ENCODE data around the gene FSTL4. TPM values are rescaled to one million over a fixed set of nuclear protein-coding genes. Genes with fewer than 3 reads are reported as not detected.

The FSTL4 gene
- under 1 TPM in 1 of 4 donors, not detected in 3; 0.27 TPM for total RNA-seq

- intact Hi-C loops (cut with DNase I; ENCODE audit: low total_unique reads) (no loop called here), in situ Hi-C loops (cut with MboI; ENCODE audit: low pct_ligation_motif_present in 1 of 4, low pct_unique_long_range_greater_than_20kb in 1 of 4, low sequenced_read_pairs in 3 of 4) (no loop called here)
Observed at GRCh38 chr5:133612249-133612860, at the start of gene FSTL4. Gene FSTL4 (minus strand): TSS chr5:133612541.

GRCh38 chr5:133661389-133661788, 49.0 kb upstream of the FSTL4 start:
- Histone ChIP-seq H3K4me3 (no peak overlapping the region), H3K4me1 (no peaks in the 10 kb centered on the region), H3K36me3 (no peaks in the 10 kb centered on the region), H3K27me3 (peaks cover 5% of the 10 kb centered on the region), H3K9me3 (no peaks in the 10 kb centered on the region), H3K27ac (no peak overlapping the region)
- WGBS, 2 donors (ENCODE audit: low coverage in 1 of 2): 98% methylated on average over 2 of the region's 2 CpGs; no CpG with 5 or more reads in 1 of the 2 donors
- in situ Hi-C loops (cut with MboI; ENCODE audit: low pct_ligation_motif_present in 1 of 4, low pct_unique_long_range_greater_than_20kb in 1 of 4, low sequenced_read_pairs in 3 of 4): no loop called here
- intact Hi-C loops (cut with DNase I; ENCODE audit: low total_unique reads): no loop called here
- DNase-seq: no peak
- TF ChIP-seq EP300 (IDR thresholded peaks at IDR 0.05; ENCODE audit: low read depth): no peak
- no peak for TF ChIP-seq CTCF (IDR thresholded peaks at IDR 0.05)
- TF ChIP-seq POLR2AphosphoS5 (IDR thresholded peaks at IDR 0.05): no peak
- no peak for TF ChIP-seq POLR2A (IDR thresholded peaks at IDR 0.05)

More at GRCh38 chr5:133612249-133612860, at the start of gene FSTL4:
- 3% methylated on average over 28 of the region's 74 CpGs; no CpG with 5 or more reads in 1 of the 2 donors for WGBS, 2 donors (ENCODE audit: low coverage in 1 of 2)
- Histone ChIP-seq H3K9me3 (no peaks in the 10 kb centered on the region), H3K27me3 (peaks cover 87% of the 10 kb centered on the region), H3K4me1 (peaks cover 9 to 22% (median 16%) of the 10 kb centered on the region in 4 donors), H3K36me3 (no peaks in the 10 kb centered on the region), H3K27ac (no peak within 1 kb of the TSS), H3K4me3 (peak within 1 kb of the TSS; percentile 4 to 47 (median 34))
- TF ChIP-seq POLR2A (IDR thresholded peaks at IDR 0.05): no peak
- no peak for TF ChIP-seq EP300 (IDR thresholded peaks at IDR 0.05; ENCODE audit: low read depth)
- no peak for TF ChIP-seq POLR2AphosphoS5 (IDR thresholded peaks at IDR 0.05)
- TF ChIP-seq CTCF (IDR thresholded peaks at IDR 0.05): no peak
- peak; percentile 37 for DNase-seq

- Histone ChIP-seq H3K36me3 (no peaks in the 10 kb centered on the region), H3K4me3 (no peak overlapping the region), H3K4me1 (no peaks in the 10 kb centered on the region), H3K27ac (no peak overlapping the region), H3K9me3 (no peaks in the 10 kb centered on the region), H3K27me3 (peaks cover 5% of the 10 kb centered on the region)
- TF ChIP-seq CTCF (IDR thresholded peaks at IDR 0.05) (no peak), POLR2AphosphoS5 (IDR thresholded peaks at IDR 0.05) (no peak), POLR2A (IDR thresholded peaks at IDR 0.05) (no peak), EP300 (IDR thresholded peaks at IDR 0.05; ENCODE audit: low read depth) (no peak)
- DNase-seq: no peak
- intact Hi-C loops (cut with DNase I; ENCODE audit: low total_unique reads): no loop called here
- in situ Hi-C loops (cut with MboI; ENCODE audit: low pct_ligation_motif_present in 1 of 4, low pct_unique_long_range_greater_than_20kb in 1 of 4, low sequenced_read_pairs in 3 of 4): no loop called here
- WGBS, 2 donors (ENCODE audit: low coverage in 1 of 2): 30 to 57% methylated on average over 1 of the region's 1 CpG
Observed at GRCh38 chr5:133658327-133658726, 46.0 kb upstream of the FSTL4 start.

DNA sequence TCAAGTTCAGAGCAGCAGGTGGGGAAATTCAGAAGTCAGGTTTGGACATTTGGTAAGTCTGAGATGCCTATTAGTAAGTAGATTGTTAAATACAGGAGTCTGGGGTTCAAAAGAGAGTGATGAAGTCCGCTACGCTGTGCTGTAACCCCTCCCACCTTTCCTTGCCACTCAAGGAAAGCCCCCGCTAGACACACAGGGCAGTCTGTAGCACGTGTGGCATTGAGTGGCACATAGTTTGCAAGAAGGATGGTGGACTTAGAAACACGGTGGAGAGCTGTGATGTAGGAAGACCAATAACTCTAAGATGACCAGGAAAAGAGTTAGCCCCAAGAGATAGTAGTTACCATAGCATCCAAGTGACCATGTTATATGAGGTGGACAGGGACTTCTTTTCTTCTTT, 44.7 kb upstream of the FSTL4 start:
- H3K36me3 ChIP-seq: no peaks in the 10 kb centered on the region
- intact Hi-C loops (cut with DNase I; ENCODE audit: low total_unique reads): no loop called here
- no peak overlapping the region for H3K4me3 ChIP-seq
- H3K4me1 ChIP-seq: no peaks in the 10 kb centered on the region
- H3K27ac ChIP-seq: no peak overlapping the region
- TF ChIP-seq CTCF (IDR thresholded peaks at IDR 0.05) (no peak), EP300 (IDR thresholded peaks at IDR 0.05; ENCODE audit: low read depth) (no peak), POLR2AphosphoS5 (IDR thresholded peaks at IDR 0.05) (no peak), POLR2A (IDR thresholded peaks at IDR 0.05) (no peak)
- DNase-seq: no peak
- no peaks in the 10 kb centered on the region for H3K9me3 ChIP-seq
- in situ Hi-C loops (cut with MboI; ENCODE audit: low pct_ligation_motif_present in 1 of 4, low pct_unique_long_range_greater_than_20kb in 1 of 4, low sequenced_read_pairs in 3 of 4): no loop called here
- WGBS, 2 donors (ENCODE audit: low coverage in 1 of 2): 81 to 82% methylated on average over 5 of the region's 5 CpGs
- peaks cover 5% of the 10 kb centered on the region for H3K27me3 ChIP-seq

Data from transverse colon (tissue), 4 donors.